VCaP (cell line): ENCODE measurements around the gene POU6F1.

Experiments used
- H3K27ac ChIP-seq: fragments of 450-650 bp; 2 replicates; pipeline ENCODE4 v1.5.1; 2017
- TF ChIP-seq, protein P1 (sequence below): fragments of 450-650 bp; conservative IDR thresholded peaks from 2 replicates; pipeline ENCODE4 v1.5.1; 2017; ENCODE audit warnings: mild to moderate bottlenecking, moderate library complexity

The POU6F1 gene

DNA sequence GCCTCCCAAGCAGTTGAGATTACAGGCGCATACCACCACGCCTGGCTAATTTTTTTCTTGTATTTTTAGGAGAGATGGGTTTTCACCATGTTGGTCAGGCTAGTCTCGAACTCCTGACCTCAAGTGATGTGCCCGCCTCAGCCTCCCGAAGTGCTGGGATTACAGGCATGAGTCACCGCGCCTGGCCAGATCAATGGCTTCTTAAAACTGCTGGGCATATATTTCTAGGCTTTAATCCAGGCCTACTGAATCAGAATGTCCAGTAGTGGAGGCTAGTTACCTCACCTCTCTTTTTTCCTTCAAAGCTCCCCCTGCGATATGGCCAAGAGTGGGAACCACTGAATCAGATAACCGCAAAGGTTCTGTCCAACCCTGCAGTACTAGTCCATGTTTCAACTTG, 17.1 kb downstream of the POU6F1 start:
- no peak overlapping the region for H3K27ac ChIP-seq
- TF ChIP-seq, protein P1, sequence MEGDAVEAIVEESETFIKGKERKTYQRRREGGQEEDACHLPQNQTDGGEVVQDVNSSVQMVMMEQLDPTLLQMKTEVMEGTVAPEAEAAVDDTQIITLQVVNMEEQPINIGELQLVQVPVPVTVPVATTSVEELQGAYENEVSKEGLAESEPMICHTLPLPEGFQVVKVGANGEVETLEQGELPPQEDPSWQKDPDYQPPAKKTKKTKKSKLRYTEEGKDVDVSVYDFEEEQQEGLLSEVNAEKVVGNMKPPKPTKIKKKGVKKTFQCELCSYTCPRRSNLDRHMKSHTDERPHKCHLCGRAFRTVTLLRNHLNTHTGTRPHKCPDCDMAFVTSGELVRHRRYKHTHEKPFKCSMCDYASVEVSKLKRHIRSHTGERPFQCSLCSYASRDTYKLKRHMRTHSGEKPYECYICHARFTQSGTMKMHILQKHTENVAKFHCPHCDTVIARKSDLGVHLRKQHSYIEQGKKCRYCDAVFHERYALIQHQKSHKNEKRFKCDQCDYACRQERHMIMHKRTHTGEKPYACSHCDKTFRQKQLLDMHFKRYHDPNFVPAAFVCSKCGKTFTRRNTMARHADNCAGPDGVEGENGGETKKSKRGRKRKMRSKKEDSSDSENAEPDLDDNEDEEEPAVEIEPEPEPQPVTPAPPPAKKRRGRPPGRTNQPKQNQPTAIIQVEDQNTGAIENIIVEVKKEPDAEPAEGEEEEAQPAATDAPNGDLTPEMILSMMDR, result no peak

DNA sequence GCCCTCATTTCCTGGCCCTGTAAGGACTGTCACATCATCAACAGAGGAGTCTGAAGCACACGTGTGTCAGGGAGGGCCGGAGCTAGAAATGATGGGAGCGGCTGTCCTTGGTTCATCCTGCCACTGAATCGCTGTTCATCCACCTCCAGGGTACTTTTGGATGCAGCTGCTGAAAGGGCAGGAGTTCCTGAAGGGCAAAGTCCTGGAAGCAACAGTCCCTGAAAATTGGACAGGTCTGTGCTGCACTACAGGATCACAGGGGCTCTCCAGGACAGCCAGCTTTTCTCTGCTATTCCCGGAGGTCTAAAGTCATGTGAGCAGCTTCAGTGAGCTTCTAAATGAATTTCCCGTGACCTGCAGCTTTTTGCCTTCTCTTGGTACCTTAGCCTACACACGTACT, 17.7 kb downstream of the POU6F1 start:
- TF ChIP-seq, protein P1, result no peak
- H3K27ac ChIP-seq, result no peak overlapping the region

DNA sequence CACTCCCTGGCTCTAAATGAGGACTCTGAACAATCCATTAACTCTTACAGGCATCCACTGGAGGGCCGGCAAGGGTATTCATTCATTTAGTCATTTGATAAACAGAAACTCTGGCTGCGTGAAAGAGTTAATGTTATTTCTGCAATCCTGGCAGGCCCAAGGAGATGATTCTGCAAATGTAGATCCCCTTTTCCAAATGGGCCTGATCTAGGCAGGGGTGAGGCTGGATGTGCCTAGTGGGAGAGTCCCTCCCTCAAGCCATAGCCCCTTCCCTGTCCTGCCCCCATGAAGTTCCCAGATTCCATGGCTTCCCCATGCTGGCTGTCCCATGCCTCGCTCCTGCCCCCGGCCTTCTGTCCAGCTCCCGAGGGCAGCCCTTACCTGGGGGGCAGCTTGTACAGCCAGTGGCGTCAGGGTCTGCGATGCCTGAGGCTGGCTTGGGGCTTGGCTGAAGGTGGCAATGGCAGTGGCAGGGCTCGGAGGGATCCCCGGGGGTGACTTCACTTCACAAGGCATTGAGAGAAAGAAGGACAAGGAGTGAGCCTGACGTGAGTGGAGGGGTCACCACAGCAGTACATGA, 18.4 kb downstream of the POU6F1 start:
- TF ChIP-seq, protein P1, result no peak

DNA sequence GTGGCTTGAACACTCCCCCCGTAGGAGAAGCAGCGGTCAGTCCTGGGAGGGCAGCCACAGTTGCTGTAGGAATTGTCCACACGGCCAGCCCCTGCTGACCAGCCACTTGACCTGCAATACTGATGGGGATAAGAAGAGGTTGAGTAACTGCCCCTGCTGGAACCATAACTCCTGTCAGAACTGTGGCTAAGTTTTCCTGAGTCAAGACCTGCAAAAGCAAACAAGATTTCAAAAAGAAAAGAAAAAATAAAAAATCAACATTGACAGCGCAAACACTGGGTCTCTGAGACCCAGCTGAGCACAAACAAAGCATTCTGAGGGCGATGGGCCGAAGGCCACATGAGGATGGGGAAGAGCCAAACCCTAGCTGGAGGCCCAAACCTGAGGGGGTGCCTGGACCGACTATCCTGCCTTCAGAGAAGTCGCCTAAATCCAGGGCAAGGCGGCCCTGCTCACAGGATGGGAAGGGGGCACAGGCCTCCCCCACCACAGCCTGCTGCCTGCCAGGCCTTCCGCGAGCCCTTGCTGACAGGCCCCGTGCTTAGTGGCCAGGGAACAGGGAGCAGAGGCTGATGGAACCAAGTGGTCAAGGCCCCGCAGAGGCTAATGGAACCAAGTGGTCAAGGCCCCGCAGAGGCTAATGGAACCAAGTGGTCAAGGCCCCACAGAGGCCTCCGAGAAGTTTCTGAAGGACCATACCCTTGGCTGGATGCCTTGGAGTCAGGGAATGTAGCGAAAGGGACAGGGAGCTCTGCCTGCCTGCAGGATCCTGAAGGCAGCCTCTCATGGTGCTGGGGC, 19.1 kb downstream of the POU6F1 start:
- H3K27ac ChIP-seq, result no peak overlapping the region
- TF ChIP-seq, protein P1, result no peak

More for the DNA sequence above, 18.4 kb downstream of the POU6F1 start:
- H3K27ac ChIP-seq, result no peak overlapping the region

DNA sequence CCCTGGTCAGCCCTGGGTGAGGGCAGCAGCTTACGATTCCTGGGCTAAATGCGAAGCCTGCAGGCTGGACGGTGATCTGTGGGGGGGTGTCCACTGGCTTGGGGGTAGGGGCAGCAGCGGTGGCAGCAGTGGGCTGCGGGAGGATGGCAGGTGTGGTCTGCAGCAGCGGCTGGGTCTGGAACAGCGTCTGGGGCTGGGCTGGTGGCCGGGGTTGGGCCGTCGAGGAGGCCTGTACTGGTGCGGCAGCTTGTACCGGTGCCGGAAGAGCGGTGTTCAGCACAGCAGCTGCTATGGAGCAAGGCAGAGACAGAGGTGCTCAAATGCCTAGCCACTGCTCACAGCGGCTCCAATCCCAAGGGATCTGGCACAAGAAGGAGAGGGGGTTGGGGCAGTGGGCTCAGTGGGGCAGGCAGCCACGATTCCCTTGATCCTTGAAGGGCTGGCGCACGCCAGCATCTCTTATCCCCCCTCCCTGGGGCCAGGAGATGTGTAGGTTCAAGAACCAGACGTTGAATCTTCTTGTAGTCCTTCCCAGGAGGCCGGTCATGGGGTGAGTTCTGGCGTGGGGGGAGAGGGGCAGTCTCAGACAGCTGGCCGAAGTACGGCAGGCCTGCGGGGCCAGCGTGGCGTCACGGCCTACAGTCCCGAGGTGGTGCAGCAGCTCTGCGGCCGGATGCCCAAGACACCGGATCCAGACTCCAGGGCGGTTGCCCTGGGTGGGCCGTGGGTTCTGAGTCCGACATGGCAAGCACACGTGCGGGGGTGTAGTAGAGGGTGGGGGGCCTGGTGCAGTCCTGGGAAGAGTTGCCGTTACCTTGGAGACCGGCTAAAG, 19.9 kb downstream of the POU6F1 start:
- H3K27ac ChIP-seq, result no peak overlapping the region
- TF ChIP-seq, protein P1, result no peak

DNA sequence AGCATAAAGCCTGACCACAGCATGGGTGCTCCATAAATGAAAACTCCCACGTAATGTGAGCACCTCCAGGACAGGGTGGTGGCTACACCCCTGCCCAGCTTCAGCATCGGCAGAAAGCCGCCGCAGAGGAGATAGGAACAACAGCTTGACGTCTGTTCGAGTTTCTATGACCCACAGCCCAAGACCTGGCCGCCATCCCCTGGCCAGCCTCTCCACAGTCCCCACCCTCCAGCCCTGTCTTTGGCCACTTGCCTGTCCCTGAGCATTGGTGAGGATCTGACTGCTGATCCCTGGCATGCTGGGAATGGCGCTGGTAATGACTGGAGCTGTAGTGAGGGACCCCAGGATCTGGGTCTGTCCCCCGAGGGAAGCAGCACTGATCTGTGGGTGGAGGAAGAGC, 21.3 kb downstream of the POU6F1 start:
- TF ChIP-seq, protein P1, result no peak
- no peak overlapping the region for H3K27ac ChIP-seq

DNA sequence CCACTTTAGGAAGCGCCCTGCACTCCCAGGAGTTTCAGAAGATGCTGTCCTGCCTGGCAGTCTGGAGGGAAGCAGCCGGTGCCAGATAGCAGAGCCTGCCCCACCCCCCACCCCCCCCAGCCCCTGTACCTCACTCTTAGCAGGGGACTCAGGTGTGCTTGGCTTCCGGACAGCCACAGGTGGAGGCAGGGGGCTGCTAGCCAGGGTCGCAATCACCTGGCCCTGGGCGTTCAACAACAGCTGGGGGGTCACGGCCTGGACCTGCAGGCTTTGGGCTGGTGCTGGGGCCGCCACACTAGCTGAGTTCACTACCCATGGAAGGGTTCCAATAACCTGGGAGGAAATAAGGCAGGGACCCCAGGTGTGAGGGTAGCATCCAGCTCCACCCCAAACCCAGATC, 22.0 kb downstream of the POU6F1 start:
- TF ChIP-seq, protein P1, result no peak
- no peak overlapping the region for H3K27ac ChIP-seq
